ENCODE data around the gene FTO. TPM values are rescaled to one million over a fixed set of nuclear protein-coding genes. Genes with fewer than 3 reads are reported as not detected.

FTO gene
- total and polyA plus RNA-seq, 7 experiments from 2014 or later, result 47.2 to 104 (median 58.3) TPM

DNA sequence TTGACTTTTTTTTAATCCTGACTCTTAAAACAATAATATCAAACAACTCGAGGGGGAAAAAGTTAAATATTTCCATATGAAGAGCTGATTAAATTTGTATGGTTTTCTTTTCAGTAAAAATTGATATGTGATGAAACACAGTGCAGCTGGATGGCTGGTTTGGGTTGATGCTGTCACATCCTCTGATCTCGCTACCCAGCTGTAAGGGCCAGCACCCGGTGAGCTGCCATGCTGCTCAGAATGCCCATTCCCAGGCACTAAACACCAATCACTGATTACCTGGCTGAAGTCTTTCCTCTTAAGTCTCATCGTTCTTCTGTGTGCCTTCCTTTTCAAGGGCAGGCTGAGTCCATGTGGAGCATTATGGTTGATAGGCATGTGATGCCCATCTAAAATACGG lies 348.3 kb downstream of the FTO start:
- peaks cover 0 to 3% (median 0%) of the 10 kb centered on the region in 11 donors for H3K9me3 Mint-ChIP-seq
- ATAC-seq (no peak), DNase-seq (no peak)
- H3K4me1 Mint-ChIP-seq, result peaks cover 0 to 26% (median 7%) of the 10 kb centered on the region in 7 donors
- no peak overlapping the region for H3K4me3 ChIP-seq (ENCODE audit: low read length)
- H3K27me3 ChIP-seq (ENCODE audit: control insufficient read depth in 2 of 2, insufficient read depth in 2 of 2, low read length in 2 of 2), result no peaks in the 10 kb centered on the region
- no peaks in the 10 kb centered on the region for H3K9me3 ChIP-seq (ENCODE audit: control insufficient read depth in 2 of 3, low read length in 3 of 3)
- no peak overlapping the region for H3K27ac ChIP-seq (ENCODE audit: low read depth, low read length)
- no peaks in the 10 kb centered on the region for H3K4me1 ChIP-seq (ENCODE audit: control insufficient read depth in 2 of 2, insufficient read depth in 2 of 2, low read length in 2 of 2)
- ChIA-PET CTCF (no interaction called here), POLR2A (no interaction called here)
- H3K36me3 Mint-ChIP-seq, result peaks cover 0 to 22% (median 15%) of the 10 kb centered on the region in 5 donors
- no peaks in the 10 kb centered on the region for H3K36me3 ChIP-seq (ENCODE audit: control insufficient read depth in 2 of 3, insufficient read depth in 3 of 3, low read length in 3 of 3)
- no peak overlapping the region for H3K27ac Mint-ChIP-seq
- no peak overlapping the region for H3K4me3 Mint-ChIP-seq
- intact Hi-C loops (cut with micrococcal nuclease), result loop anchor here in 1 of 2 donors (10.0 kb wide), 1 partner anchor 157 kb away; no protein-coding TSS in a partner anchor
- H3K27me3 Mint-ChIP-seq, result no peaks in the 10 kb centered on the region

DNA sequence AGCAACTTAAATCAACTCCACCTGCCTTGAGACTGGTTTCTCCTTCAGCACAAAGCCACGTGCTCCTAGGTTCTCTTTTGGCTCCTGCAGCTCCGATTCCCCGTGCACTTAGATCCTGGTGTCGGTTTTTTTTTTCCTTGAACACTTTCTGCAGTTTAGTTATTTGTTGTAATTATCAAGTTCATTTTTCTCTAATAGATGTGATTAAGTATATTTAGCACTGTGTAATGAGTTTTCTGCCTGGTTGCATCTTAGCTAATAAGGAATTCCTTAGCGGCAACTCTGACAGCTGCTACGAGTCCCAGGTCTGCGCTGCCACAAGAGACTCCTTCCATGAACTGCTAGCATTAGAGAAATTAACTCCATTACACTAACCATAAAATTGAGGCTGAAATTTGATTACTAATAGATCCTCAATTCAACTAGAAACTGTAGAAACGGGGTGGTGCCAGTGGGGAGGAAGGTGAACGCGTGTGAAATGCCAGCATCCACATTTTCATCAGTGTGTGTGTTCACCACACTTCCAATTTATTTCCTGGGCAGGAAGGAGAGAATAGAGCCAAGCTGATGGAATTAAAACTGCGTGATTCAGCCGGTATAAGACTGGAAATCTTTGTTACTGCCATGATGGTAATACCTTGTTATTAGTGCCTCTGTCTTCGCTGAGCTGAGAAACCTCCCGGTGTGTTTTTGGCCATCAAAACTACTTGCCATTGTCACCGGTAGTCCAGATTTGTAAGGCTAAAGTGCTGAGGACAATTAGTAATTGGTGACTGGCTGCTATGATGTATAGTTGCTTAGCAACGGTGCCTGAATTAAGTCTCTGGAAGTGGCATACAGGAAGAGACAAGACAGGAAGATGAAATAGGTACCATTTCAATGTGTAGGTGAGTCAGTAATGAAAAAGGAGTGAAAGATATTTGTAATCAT lies 350.2 kb downstream of the FTO start:
- CTCF ChIA-PET, result no interaction called here
- POLR2A ChIA-PET, result no interaction called here
- Histone ChIP-seq H3K9me3 (ENCODE audit: control insufficient read depth in 2 of 3, low read length in 3 of 3) (no peaks in the 10 kb centered on the region), H3K27ac (ENCODE audit: low read depth, low read length) (no peak overlapping the region), H3K4me1 (ENCODE audit: control insufficient read depth in 2 of 2, insufficient read depth in 2 of 2, low read length in 2 of 2) (no peaks in the 10 kb centered on the region), H3K4me3 (ENCODE audit: low read length) (no peak overlapping the region), H3K36me3 (ENCODE audit: control insufficient read depth in 2 of 3, insufficient read depth in 3 of 3, low read length in 3 of 3) (no peaks in the 10 kb centered on the region), H3K27me3 (ENCODE audit: control insufficient read depth in 2 of 2, insufficient read depth in 2 of 2, low read length in 2 of 2) (no peaks in the 10 kb centered on the region)
- ATAC-seq (no peak), DNase-seq (no peak)
- peaks cover 0 to 26% (median 20%) of the 10 kb centered on the region in 5 donors for H3K36me3 Mint-ChIP-seq
- no peaks in the 10 kb centered on the region for H3K27me3 Mint-ChIP-seq
- H3K27ac Mint-ChIP-seq, result no peak overlapping the region
- intact Hi-C loops (cut with micrococcal nuclease), result loop anchor here in 1 of 2 donors (10.0 kb wide), 1 partner anchor 159 kb away; no protein-coding TSS in a partner anchor
- H3K4me1 Mint-ChIP-seq, result peaks cover 0 to 21% (median 6%) of the 10 kb centered on the region in 7 donors
- H3K4me3 Mint-ChIP-seq, result no peak overlapping the region
- H3K9me3 Mint-ChIP-seq, result peaks cover 0 to 3% (median 0%) of the 10 kb centered on the region in 11 donors

GRCh38 chr16:54055191-54055590 lies 351.2 kb downstream of the FTO start:
- intact Hi-C loops (cut with micrococcal nuclease), result loop anchor here in 1 of 2 donors (10.0 kb wide), 1 partner anchor 160 kb away; no protein-coding TSS in a partner anchor
- H3K36me3 ChIP-seq (ENCODE audit: control insufficient read depth in 2 of 3, insufficient read depth in 3 of 3, low read length in 3 of 3), result no peaks in the 10 kb centered on the region
- ATAC-seq, result no peak
- peaks cover 0 to 11% (median 5%) of the 10 kb centered on the region in 7 donors for H3K4me1 Mint-ChIP-seq
- no peak overlapping the region for H3K4me3 ChIP-seq (ENCODE audit: low read length)
- H3K27me3 Mint-ChIP-seq, result no peaks in the 10 kb centered on the region
- H3K9me3 ChIP-seq (ENCODE audit: control insufficient read depth in 2 of 3, low read length in 3 of 3), result no peaks in the 10 kb centered on the region
- no peak for DNase-seq
- H3K36me3 Mint-ChIP-seq, result peaks cover 0 to 26% (median 20%) of the 10 kb centered on the region in 5 donors
- no peaks in the 10 kb centered on the region for H3K27me3 ChIP-seq (ENCODE audit: control insufficient read depth in 2 of 2, insufficient read depth in 2 of 2, low read length in 2 of 2)
- H3K4me1 ChIP-seq (ENCODE audit: control insufficient read depth in 2 of 2, insufficient read depth in 2 of 2, low read length in 2 of 2), result no peaks in the 10 kb centered on the region
- ChIA-PET CTCF (no interaction called here), POLR2A (no interaction called here)
- peaks cover 0 to 3% (median 0%) of the 10 kb centered on the region in 11 donors for H3K9me3 Mint-ChIP-seq
- H3K4me3 Mint-ChIP-seq, result no peak overlapping the region
- no peak overlapping the region for H3K27ac ChIP-seq (ENCODE audit: low read depth, low read length)
- H3K27ac Mint-ChIP-seq, result no peak overlapping the region

DNA sequence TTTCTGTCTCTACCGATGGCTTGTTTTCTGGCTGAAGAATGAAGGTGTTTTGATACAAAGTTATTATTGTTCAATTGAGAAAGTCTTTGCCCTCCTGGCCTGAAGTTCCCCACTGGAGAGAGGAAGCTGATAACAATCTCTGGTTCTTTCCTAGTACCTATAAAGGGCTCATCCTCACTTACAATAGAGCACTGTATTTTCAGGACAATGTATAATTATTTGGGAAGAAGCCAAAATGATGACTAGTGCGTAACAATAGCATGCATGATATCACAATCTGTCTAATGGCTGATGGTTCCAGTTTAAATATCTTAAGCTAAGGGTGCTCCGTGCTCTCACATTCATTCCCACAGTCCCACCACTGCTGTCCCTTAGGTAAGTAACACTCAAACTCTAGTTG lies 351.9 kb downstream of the FTO start:
- no peak for DNase-seq
- H3K36me3 ChIP-seq (ENCODE audit: control insufficient read depth in 2 of 3, insufficient read depth in 3 of 3, low read length in 3 of 3), result no peaks in the 10 kb centered on the region
- Mint-ChIP-seq H3K4me1 (peaks cover 0 to 11% (median 5%) of the 10 kb centered on the region in 7 donors), H3K27ac (no peak overlapping the region), H3K36me3 (peaks cover 0 to 26% (median 20%) of the 10 kb centered on the region in 5 donors), H3K27me3 (no peaks in the 10 kb centered on the region), H3K4me3 (no peak overlapping the region), H3K9me3 (peaks cover 0 to 3% (median 0%) of the 10 kb centered on the region in 11 donors)
- no peaks in the 10 kb centered on the region for H3K9me3 ChIP-seq (ENCODE audit: control insufficient read depth in 2 of 3, low read length in 3 of 3)
- ChIA-PET POLR2A (no interaction called here), CTCF (no interaction called here)
- no peaks in the 10 kb centered on the region for H3K4me1 ChIP-seq (ENCODE audit: control insufficient read depth in 2 of 2, insufficient read depth in 2 of 2, low read length in 2 of 2)
- H3K27ac ChIP-seq (ENCODE audit: low read depth, low read length), result no peak overlapping the region
- no peak overlapping the region for H3K4me3 ChIP-seq (ENCODE audit: low read length)
- no peaks in the 10 kb centered on the region for H3K27me3 ChIP-seq (ENCODE audit: control insufficient read depth in 2 of 2, insufficient read depth in 2 of 2, low read length in 2 of 2)
- intact Hi-C loops (cut with micrococcal nuclease), result loop anchor here in 1 of 2 donors (10.0 kb wide), 1 partner anchor 161 kb away; no protein-coding TSS in a partner anchor
- no peak for ATAC-seq

DNA sequence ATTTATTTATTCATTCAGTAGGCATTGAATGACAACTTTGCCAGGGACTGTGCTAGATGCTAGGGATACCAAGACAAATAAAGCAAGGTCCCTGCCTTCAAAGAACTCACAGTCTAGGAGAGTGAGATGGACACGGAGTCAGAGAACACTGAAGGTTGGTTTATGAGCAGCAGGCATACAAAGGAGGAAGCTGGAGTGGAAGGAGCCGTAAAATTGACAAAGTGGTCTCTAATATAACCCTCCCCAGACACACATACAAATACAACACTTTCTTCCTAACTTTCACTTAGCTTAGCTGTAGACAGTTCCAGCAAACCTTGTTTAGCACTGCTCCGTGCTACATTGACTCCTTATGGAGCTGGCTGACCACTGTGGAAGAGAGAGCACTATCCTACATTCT lies 353.0 kb downstream of the FTO start:
- no peak overlapping the region for H3K4me3 Mint-ChIP-seq
- no peaks in the 10 kb centered on the region for H3K27me3 Mint-ChIP-seq
- Histone ChIP-seq H3K4me3 (ENCODE audit: low read length) (no peak overlapping the region), H3K27me3 (ENCODE audit: control insufficient read depth in 2 of 2, insufficient read depth in 2 of 2, low read length in 2 of 2) (no peaks in the 10 kb centered on the region), H3K36me3 (ENCODE audit: control insufficient read depth in 2 of 3, insufficient read depth in 3 of 3, low read length in 3 of 3) (no peaks in the 10 kb centered on the region), H3K27ac (ENCODE audit: low read depth, low read length) (no peak overlapping the region), H3K9me3 (ENCODE audit: control insufficient read depth in 2 of 3, low read length in 3 of 3) (no peaks in the 10 kb centered on the region), H3K4me1 (ENCODE audit: control insufficient read depth in 2 of 2, insufficient read depth in 2 of 2, low read length in 2 of 2) (no peaks in the 10 kb centered on the region)
- CTCF ChIA-PET, result no interaction called here
- POLR2A ChIA-PET, result no interaction called here
- intact Hi-C loops (cut with micrococcal nuclease), result loop anchor here in 1 of 2 donors (10.0 kb wide), 1 partner anchor 162 kb away; no protein-coding TSS in a partner anchor
- H3K4me1 Mint-ChIP-seq, result peaks cover 0 to 3% (median 0%) of the 10 kb centered on the region in 7 donors
- DNase-seq, result no peak
- ATAC-seq, result no peak
- peaks cover 0 to 25% (median 24%) of the 10 kb centered on the region in 5 donors for H3K36me3 Mint-ChIP-seq
- H3K9me3 Mint-ChIP-seq, result peaks cover 0 to 3% (median 0%) of the 10 kb centered on the region in 11 donors
- no peak overlapping the region for H3K27ac Mint-ChIP-seq

- intact Hi-C loops (cut with micrococcal nuclease), result loop anchor here in 1 of 2 donors (10.0 kb wide), 1 partner anchor 165 kb away; no protein-coding TSS in a partner anchor
- Mint-ChIP-seq H3K9me3 (peaks cover 0 to 3% (median 0%) of the 10 kb centered on the region in 11 donors), H3K4me1 (peaks cover 0 to 7% (median 0%) of the 10 kb centered on the region in 7 donors), H3K36me3 (peaks cover 0 to 27% (median 19%) of the 10 kb centered on the region in 5 donors), H3K27ac (no peak overlapping the region), H3K4me3 (no peak overlapping the region), H3K27me3 (no peaks in the 10 kb centered on the region)
- Histone ChIP-seq H3K4me3 (ENCODE audit: low read length) (no peak overlapping the region), H3K4me1 (ENCODE audit: control insufficient read depth in 2 of 2, insufficient read depth in 2 of 2, low read length in 2 of 2) (no peaks in the 10 kb centered on the region), H3K27me3 (ENCODE audit: control insufficient read depth in 2 of 2, insufficient read depth in 2 of 2, low read length in 2 of 2) (no peaks in the 10 kb centered on the region), H3K27ac (ENCODE audit: low read depth, low read length) (no peak overlapping the region), H3K9me3 (ENCODE audit: control insufficient read depth in 2 of 3, low read length in 3 of 3) (no peaks in the 10 kb centered on the region), H3K36me3 (ENCODE audit: control insufficient read depth in 2 of 3, insufficient read depth in 3 of 3, low read length in 3 of 3) (no peaks in the 10 kb centered on the region)
- POLR2A ChIA-PET, result no interaction called here
- CTCF ChIA-PET, result no interaction called here
- DNase-seq, result no peak
- no peak for ATAC-seq
Observed at GRCh38 chr16:54059319-54059718, 355.4 kb downstream of the FTO start.

Data from naive thymus-derived CD4-positive, alpha-beta T cell (primary cell).